CD1c-positive myeloid dendritic cell (primary cell): ENCODE measurements around the gene ETFA.

Experiments used
- DNase-seq: peaks from one replicate; pipeline ENCODE4 v3.0.0-alpha.2; 2016; ENCODE audit errors: extremely low spot score

Gene ETFA

DNA sequence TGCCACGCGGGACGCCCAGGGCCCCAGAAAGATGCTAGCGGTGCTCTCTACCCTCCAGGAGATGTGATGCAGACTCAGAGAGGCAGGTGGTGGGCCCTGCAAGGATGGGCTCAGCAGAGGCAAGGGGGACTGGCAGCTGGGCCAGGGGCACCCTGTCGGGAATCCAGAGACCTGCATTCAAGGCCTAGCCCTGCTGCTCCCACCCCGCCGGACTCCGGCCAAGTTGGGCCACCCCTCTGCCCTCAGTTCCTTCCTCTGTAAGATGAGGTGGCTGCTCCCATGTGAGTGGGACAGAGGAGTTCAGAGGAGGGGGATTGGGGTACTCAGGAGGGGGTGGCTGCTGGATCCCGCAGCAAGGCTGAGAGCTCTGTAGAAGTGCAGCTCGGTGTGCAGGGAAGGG is 135.2 kb downstream of the ETFA start:
- DNase-seq = no peak

DNA sequence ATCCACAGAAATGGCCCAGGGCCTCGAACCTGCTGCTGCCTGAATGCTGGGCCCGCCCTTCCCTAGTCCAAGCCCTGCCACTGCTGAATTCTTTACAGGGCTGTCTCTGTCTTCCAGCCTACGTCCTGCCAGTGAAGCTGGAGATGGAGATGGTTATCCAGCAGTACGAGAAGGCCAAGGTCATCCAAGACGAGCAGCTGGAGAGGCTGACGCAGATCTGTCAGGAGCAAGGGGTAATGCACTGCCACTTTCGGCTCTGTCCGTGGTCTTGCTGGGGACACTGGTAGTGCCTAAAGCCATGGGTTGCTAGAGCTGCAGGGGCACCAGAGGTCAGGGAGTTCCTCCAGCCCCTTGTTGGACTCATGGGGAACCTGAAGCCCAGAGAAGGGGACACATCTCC is 135.8 kb downstream of the ETFA start:
- no peak for DNase-seq

DNA sequence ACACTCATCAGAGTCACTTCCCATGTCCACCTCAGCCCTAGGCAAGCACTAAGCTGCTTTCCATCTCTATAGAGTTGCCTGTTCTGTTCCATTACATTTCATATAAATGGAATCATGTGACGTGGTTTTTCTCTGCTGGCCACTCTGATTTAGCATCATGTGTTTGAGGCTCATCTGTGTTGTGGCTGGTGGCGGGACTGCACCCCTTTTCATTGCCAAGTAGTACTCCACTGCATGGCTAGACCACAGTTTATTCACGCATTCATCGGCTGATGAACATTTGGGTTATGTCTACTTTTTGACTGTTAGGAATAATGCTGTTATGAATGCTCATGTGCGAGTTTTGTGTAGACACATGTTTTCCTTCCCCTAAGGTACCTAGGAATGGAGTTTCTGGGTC is 136.6 kb downstream of the ETFA start:
- DNase-seq = no peak

DNA sequence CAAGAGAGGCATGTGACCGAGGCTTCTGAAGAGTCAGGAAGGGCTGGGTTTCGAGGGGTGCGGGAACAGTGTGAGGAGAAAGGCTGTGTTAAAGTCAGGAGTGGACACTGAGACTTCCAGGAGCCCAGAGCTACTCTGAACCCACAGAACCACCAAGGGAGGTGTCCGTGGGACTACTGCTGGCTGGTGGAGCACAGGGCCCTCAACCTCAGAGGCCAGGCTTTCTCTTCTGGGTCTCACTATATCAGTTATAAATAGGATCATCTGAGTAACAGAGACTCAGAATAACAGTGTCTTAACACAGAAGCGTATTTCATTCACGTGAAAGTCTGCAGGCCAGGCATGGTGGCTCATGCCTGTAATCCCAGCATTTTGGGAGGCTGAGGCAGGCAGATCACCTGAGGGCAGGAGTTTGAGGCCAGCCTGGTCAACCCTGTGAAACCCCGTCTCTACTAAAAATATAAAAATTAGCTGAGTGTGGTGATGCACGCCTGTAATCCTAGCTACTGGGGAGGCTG is 137.9 kb downstream of the ETFA start:
- no peak for DNase-seq

DNA sequence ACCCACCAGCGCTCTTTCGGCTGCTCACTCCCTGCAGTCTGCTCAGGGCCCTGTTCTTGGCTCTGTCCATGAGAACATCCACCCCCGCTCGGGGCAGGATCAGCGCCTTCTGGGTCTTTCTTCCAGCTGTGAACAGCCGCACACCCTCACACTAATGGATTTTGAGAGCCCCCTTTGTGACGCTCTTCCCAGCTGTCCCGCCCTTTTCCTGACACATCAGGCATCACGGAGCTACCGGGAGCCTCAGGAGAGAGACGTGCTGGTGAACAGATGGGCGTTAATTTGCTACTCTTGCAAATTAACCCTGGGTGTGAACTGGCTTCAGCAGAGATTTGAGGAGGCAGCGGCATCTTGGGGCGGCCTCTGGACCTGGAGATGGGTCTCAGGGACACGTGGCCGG is 138.5 kb downstream of the ETFA start:
- no peak for DNase-seq

DNA sequence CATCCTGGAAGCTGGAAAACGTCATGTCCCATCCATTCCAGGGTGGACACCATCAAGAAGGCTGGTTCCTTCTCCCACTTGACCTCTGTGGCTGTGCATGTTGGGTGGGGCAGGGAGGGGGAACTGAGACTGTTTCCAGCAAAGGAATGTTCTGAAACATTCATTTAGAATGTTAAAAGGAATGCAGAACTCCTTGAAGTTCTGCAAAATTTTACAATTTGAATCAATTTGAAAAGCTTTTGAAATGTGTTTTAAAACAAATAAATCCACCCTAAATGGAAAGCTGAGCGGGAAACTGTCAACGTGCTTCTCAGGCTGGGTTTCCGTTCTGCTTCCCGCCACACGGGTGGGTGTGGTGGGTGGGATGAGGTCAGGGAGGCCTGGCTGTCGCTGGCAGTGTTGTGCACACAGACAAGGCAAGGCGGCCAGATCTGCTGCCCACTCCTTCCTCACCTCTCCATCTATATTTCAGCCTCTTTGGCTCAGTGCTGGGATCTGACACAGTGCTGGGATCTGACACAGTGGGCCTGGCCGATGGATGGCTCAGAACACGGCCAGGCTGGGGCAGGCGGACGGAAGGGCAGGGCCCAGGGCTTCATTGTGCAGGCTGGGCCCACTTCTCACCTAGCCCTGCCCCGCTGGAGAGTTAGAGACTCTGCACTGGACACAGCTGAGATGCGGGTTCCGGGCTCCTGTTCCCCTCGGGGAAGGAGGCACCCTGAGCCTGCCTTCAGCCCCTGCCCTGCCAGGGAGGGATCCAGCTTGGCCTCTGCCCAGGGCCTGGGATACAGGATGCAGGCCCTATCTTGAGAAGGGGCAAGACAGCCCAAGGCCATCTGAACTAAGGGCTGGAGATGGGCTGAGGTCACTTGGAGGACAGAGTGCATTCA is 141.1 kb downstream of the ETFA start:
- peak; percentile 90 for DNase-seq

DNA sequence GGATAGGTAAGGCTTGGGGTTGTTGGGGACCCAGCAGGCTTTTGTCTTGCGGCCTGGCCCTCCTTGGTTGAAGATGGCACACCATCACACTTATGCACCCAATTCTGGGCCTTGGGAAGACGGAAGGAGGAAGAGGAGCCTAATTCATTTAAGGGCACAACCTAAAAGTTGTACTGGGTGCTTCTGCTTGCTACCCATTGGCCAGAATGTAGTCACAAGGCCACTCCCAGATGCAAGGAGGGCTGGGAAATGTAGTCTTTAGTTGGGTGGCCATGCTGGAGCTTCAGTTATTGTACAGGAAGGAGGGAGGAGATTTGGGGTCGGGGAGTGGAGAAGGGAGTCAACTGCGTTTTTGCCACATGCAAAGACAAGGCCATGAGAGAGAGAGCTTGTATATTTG is 142.3 kb downstream of the ETFA start:
- DNase-seq = peak; percentile 66

DNA sequence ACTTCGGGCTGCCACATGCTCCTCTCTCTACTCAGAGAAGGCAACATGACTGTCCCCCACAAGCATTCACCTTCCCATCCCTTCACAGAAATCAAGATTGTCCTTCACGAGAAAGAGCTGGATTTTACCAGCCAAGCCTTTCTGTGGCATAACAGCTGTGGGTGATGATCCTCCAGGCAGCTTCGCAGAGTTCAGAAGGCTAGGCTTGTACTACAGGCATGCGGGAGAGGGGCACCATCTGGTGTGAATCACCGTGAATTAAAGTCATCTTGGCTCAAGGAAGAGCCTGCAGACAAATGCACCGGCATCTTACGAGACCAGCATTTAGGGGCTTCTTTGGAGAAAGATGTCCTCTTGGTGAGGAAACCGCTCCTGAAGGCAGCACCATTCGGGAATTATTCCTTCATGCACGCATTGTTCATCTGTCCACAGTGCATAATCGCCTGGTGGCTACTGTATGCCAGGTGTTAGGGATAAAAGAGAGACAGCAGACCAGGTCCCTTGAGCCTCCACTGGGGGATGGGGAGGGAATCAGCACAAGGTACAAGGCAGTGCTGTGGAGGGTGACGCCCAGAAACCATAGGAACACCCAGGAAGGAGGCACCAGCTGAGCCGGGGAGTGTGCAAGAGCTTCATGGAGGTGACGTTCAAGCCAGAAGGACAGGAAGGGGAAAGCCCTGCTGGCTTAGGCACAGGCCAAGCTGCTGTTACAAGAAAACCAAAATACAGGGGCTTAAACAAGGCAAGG is 142.9 kb downstream of the ETFA start:
- DNase-seq = no peak

DNA sequence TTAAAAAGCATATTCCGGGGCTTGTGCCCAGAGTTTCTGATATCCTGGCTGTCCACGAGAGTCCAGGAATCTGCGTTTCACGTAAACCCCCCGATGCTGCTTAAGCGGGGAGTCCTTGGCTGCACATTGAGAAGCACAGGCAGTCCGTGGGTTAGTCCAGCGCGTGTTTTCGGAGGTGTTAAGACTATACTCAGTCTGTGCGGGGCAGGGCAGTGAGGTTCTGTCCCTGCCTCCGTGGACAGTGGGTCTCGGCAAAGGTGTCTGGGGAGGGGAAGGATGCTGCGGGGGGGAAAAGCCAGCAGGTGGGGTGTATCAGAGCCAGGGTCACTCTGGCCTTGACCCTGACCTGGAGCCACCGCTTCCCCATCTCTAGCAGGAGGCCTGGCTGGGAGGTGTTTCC is 145.3 kb downstream of the ETFA start:
- no peak for DNase-seq
